ENCODE measurements around the gene PNPLA7. TPM values are rescaled to one million over a fixed set of nuclear protein-coding genes. Genes with fewer than 3 reads are reported as not detected.

The PNPLA7 gene
- total and polyA plus RNA-seq, 2 of the 13 experiments (the other 11 are each of a cell fraction or from before 2014, with no cell fraction given), result 0.42 to 1.5 TPM

GRCh38 chr9:137478962-137479861 is 71.0 kb downstream of the PNPLA7 start (continued):
- TF ChIP-seq ZBTB33 (CRISPR knock-in tag; IDR thresholded peaks at IDR 0.05) (peak; percentile 29; the same call in 1 of the 2 replicates), ZNF883 (CRISPR knock-in tag; IDR thresholded peaks at IDR 0.05; ENCODE audit: not compliant biosample characterization) (peak; percentile 56), SMAD3 (CRISPR knock-in tag; IDR thresholded peaks at IDR 0.05) (no peak), ZNF691 (CRISPR knock-in tag; IDR thresholded peaks at IDR 0.05; ENCODE audit: borderline replicate concordance, low read depth) (no peak), ZNF496 (CRISPR knock-in tag; IDR thresholded peaks at IDR 0.05; ENCODE audit: insufficient replicate concordance) (no peak), ZNF263 (CRISPR knock-in tag; IDR thresholded peaks at IDR 0.05) (0 out of 2 replicates have a peak, but pooled peaks have one; percentile 43), ZFP90 (CRISPR knock-in tag; IDR thresholded peaks at IDR 0.05; ENCODE audit: borderline replicate concordance) (0 out of 2 replicates have a peak, but pooled peaks have one; percentile 30), BHLHE40 (IDR thresholded peaks at IDR 0.05; ENCODE audit: low read length) (0 out of 2 replicates have a peak, but pooled peaks have one; percentile 12), ZNF720 (CRISPR knock-in tag; IDR thresholded peaks at IDR 0.05) (no peak), ZBTB7A (CRISPR knock-in tag; IDR thresholded peaks at IDR 0.05) (peak; percentile 24; the same call in 1 of the 2 replicates), PHF20 (CRISPR knock-in tag; IDR thresholded peaks at IDR 0.05) (no peak), ZNF331 (CRISPR knock-in tag; IDR thresholded peaks at IDR 0.05) (no peak), TEAD3 (CRISPR knock-in tag; optimal IDR thresholded peaks at IDR 0.05; ENCODE audit: borderline replicate concordance) (peak; percentile 46), ZNF451 (CRISPR knock-in tag; IDR thresholded peaks at IDR 0.05) (peak; percentile 43; the same call in 1 of the 2 replicates), CEBPZ (IDR thresholded peaks at IDR 0.05; ENCODE audit: low read length) (no peak), DDIT3 (CRISPR knock-in tag; IDR thresholded peaks at IDR 0.05) (no peak), JUND (CRISPR knock-in tag; IDR thresholded peaks at IDR 0.05) (no peak), ZNF235 (CRISPR knock-in tag; IDR thresholded peaks at IDR 0.05; ENCODE audit: borderline replicate concordance) (peak; percentile 51; the same call in 1 of the 2 replicates), ZNF790 (CRISPR knock-in tag; IDR thresholded peaks at IDR 0.05; ENCODE audit: borderline replicate concordance) (0 out of 2 replicates have a peak, but pooled peaks have one; percentile 25), ZNF225 (CRISPR knock-in tag; IDR thresholded peaks at IDR 0.05) (no peak)

Data from HepG2 (cell line).